Neural crest cell (in vitro differentiated cells): ENCODE data around the gene PPP2R3B. TPM values are rescaled to one million over a fixed set of nuclear protein-coding genes. Genes with fewer than 3 reads are reported as not detected.
"Not testable (repeated sequence)": the region's sequence is repeated elsewhere in the genome, so short reads cannot be mapped to it uniquely, and the experiment has no call there.

Experiments
- DNase-seq: peaks from one replicate; pipeline ENCODE4 v3.0.0; 2021; ENCODE audit warnings: low read depth, mixed read lengths, low spot score
- H3K27ac Mint-ChIP-seq: one replicate; pipeline ENCODE4 v1.8.0; 2021; ENCODE audit warnings: mild to moderate bottlenecking, mixed read lengths; ENCODE audit not compliant: unreplicated experiment
- H3K27me3 Mint-ChIP-seq: 2 replicates; pipeline ENCODE4 v1.8.0; 2021; ENCODE audit warnings: low read depth, mild to moderate bottlenecking, mixed read lengths
- H3K36me3 Mint-ChIP-seq: 2 replicates; pipeline ENCODE4 v1.8.0; 2021; ENCODE audit warnings: low read depth, mild to moderate bottlenecking, mixed read lengths
- H3K4me1 Mint-ChIP-seq: 2 replicates; pipeline ENCODE4 v1.8.0; 2021; ENCODE audit warnings: mixed read lengths
- H3K4me3 Mint-ChIP-seq: one replicate; pipeline ENCODE4 v1.8.0; 2021; ENCODE audit warnings: mild to moderate bottlenecking, mixed read lengths
- H3K9me3 Mint-ChIP-seq: 2 replicates; pipeline ENCODE4 v1.8.0; 2021; ENCODE audit warnings: mixed read lengths
- total RNA-seq: library from RNA; stranded (reverse); gene quantifications from 2 replicates; pipeline ENCODE4 v1.2.1, GENCODE V29; 2021
- TF ChIP-seq, protein P1 (sequence below): fragments of 200-600 bp; sonication (generic); conservative IDR thresholded peaks from 2 replicates; pipeline ENCODE4 v1.5.0; 2021; ENCODE audit warnings: antibody characterized with exemption, mild to moderate bottlenecking

The PPP2R3B gene
- total RNA-seq, 1 donor from 2014 or later, result 96.5 TPM

DNA sequence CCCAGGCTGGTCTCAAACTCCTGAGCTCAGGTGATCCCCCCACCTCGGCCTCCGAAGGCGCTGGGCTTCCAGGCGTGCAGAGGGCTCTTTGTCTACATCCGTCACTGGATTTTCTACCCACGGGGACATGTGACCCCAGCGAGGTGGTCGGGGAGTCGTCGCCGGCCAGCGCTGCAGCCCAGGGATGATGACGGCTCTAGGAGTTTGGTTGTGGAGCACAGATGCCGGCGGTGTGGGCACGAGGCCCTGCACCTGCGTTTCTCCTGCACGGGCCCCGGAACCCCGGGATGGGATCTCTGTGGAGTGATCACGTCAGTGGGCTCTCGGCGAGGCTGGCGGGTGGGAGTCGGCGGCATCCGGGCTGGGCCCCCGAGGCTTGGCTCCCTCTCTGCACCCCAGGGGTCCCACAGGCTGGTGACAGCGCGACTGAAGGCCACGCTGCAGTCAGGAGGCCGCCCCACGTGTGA, 59.0 kb downstream of the PPP2R3B start:
- peaks cover 23% of the 10 kb centered on the region for H3K27me3 Mint-ChIP-seq
- no peaks in the 10 kb centered on the region for H3K9me3 Mint-ChIP-seq
- TF ChIP-seq, protein P1, sequence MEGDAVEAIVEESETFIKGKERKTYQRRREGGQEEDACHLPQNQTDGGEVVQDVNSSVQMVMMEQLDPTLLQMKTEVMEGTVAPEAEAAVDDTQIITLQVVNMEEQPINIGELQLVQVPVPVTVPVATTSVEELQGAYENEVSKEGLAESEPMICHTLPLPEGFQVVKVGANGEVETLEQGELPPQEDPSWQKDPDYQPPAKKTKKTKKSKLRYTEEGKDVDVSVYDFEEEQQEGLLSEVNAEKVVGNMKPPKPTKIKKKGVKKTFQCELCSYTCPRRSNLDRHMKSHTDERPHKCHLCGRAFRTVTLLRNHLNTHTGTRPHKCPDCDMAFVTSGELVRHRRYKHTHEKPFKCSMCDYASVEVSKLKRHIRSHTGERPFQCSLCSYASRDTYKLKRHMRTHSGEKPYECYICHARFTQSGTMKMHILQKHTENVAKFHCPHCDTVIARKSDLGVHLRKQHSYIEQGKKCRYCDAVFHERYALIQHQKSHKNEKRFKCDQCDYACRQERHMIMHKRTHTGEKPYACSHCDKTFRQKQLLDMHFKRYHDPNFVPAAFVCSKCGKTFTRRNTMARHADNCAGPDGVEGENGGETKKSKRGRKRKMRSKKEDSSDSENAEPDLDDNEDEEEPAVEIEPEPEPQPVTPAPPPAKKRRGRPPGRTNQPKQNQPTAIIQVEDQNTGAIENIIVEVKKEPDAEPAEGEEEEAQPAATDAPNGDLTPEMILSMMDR, result no peak
- DNase-seq, result no peak
- H3K4me1 Mint-ChIP-seq, result peaks cover 13% of the 10 kb centered on the region
- H3K36me3 Mint-ChIP-seq, result peaks cover 3% of the 10 kb centered on the region
- H3K27ac Mint-ChIP-seq, result no peak overlapping the region
- peak overlapping the region; percentile 56 for H3K4me3 Mint-ChIP-seq

DNA sequence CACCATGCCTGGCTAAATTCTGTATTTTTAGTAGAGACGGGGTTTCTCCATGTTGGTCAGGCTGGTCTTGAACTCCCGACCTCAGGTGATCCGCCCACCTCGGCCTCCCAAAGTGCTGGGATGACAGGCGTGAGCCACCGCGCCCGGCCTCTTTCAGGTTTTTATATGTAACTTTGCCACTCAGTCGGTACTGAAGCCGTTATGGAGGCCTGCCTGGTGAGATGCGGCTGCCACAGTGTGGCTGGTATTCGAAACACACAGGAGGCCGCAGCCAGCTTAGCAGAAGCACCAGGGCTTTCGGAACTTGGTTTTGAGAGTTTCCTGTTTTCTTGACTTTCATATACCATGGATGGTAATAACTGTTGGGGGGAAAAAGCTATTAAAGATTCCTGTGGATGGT, 62.0 kb downstream of the PPP2R3B start:
- peaks cover 18% of the 10 kb centered on the region for H3K4me1 Mint-ChIP-seq
- not testable (repeated sequence) for H3K27ac Mint-ChIP-seq, H3K36me3 Mint-ChIP-seq, H3K9me3 Mint-ChIP-seq, DNase-seq
- H3K27me3 Mint-ChIP-seq, result peaks cover 23% of the 10 kb centered on the region
- H3K4me3 Mint-ChIP-seq, result peak overlapping the region; percentile 83

GRCh38 chrX:323721-324628, 62.7 kb downstream of the PPP2R3B start:
- Mint-ChIP-seq H3K36me3 (peaks cover 3% of the 10 kb centered on the region), H3K4me3 (peak overlapping the region; percentile 75), H3K27ac (no peak overlapping the region)

GRCh38 chrX:320126-320783, 66.5 kb downstream of the PPP2R3B start:
- Mint-ChIP-seq H3K27ac (no peak overlapping the region), H3K9me3 (peaks cover 4% of the 10 kb centered on the region), H3K4me1 (peaks cover 24% of the 10 kb centered on the region), H3K27me3 (peaks cover 23% of the 10 kb centered on the region), H3K4me3 (peak overlapping the region; percentile 92), H3K36me3 (peaks cover 7% of the 10 kb centered on the region)
- no peak for DNase-seq
- TF ChIP-seq, protein P1, result no peak

More at GRCh38 chrX:323721-324628, 62.7 kb downstream of the PPP2R3B start:
- H3K27me3 Mint-ChIP-seq, result peaks cover 23% of the 10 kb centered on the region
- no peak for DNase-seq
- TF ChIP-seq, protein P1, result peak; percentile 43
- no peaks in the 10 kb centered on the region for H3K9me3 Mint-ChIP-seq
- peaks cover 18% of the 10 kb centered on the region for H3K4me1 Mint-ChIP-seq

DNA sequence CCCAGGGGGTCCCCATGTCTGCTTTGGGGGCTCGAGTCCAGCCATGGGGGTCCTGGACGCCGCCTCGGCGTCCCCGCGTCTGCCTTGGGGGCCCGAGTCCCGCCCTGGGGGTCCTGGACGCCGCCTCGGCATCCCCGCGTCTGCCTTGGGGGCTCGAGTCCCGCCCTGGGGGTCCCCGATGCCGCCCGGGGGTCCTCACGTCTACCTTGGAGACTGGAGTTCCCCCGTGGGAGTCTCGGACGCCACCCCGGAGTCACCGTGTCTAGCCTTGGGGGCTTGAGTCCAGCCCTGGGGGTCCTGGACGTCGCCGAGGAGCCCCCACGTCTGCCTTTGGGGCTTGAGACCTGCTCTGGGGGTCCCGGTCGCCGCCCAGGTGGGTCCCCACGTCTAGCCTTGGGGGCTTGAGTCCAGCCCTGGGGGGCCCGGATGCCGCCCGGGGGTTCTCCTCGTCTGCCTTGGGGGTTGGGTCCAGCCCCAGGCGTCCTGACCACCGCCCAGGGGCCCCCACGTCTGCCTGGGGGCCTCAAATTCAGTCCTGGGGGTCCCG, 67.1 kb downstream of the PPP2R3B start:
- Mint-ChIP-seq H3K27ac (no peak overlapping the region), H3K27me3 (peaks cover 19% of the 10 kb centered on the region), H3K9me3 (peaks cover 4% of the 10 kb centered on the region), H3K4me1 (peaks cover 21% of the 10 kb centered on the region), H3K4me3 (peak overlapping the region; percentile 92), H3K36me3 (peaks cover 7% of the 10 kb centered on the region)
- DNase-seq, result no peak
- TF ChIP-seq, protein P1, result no peak
